Neural cell (in vitro differentiated cells): Measurements from ENCODE around the gene LCORL.

Experiments
- CTCF ChIP-seq: fragments of 450-650 bp; IDR thresholded peaks from 2 replicates; pipeline ENCODE4 v1.5.1; 2014; ENCODE audit warnings: antibody characterized with exemption, mild to moderate bottlenecking, moderate library complexity; ENCODE audit not compliant: poor library complexity, severe bottlenecking
- POLR2AphosphoS5 ChIP-seq: IDR thresholded peaks from 2 replicates; pipeline ENCODE4 v1.6.1; 2012

GRCh38 chr4:17884511-17884910 lies 137.0 kb downstream of the LCORL start:
- TF ChIP-seq POLR2AphosphoS5 (no peak), CTCF (no peak)
